Activated gamma-delta T cell (primary cell): ENCODE data around the gene PRDM2.
A peak's percentile ranks its signal among the peaks of the same experiment; 100 is the strongest.

Experiments
- DNase-seq: peaks from one replicate; lab custom pipeline; 2025; lab: John Stamatoyannopoulos, UW

The PRDM2 gene

GRCh38 chr1:13813398-13814012 is 113.5 kb downstream of the PRDM2 start:
- DNase-seq, result peak; percentile 24

- DNase-seq, result no peak
Observed at GRCh38 chr1:13814131-13814530, 114.1 kb downstream of the PRDM2 start.

GRCh38 chr1:13816016-13816760 is 116.2 kb downstream of the PRDM2 start:
- no peak for DNase-seq

- no peak for DNase-seq
Observed at GRCh38 chr1:13817906-13818305, 117.9 kb downstream of the PRDM2 start.

- no peak for DNase-seq
Observed at GRCh38 chr1:13818926-13819325, 118.9 kb downstream of the PRDM2 start.

GRCh38 chr1:13819642-13820041 is 119.7 kb downstream of the PRDM2 start:
- no peak for DNase-seq

GRCh38 chr1:13820055-13820454 is 120.1 kb downstream of the PRDM2 start:
- DNase-seq, result no peak

GRCh38 chr1:13820456-13820855 is 120.5 kb downstream of the PRDM2 start:
- DNase-seq, result no peak

- DNase-seq, result no peak
Observed at GRCh38 chr1:13823126-13823880, 123.3 kb downstream of the PRDM2 start.

- no peak for DNase-seq
Observed at GRCh38 chr1:13823936-13824335, 123.9 kb downstream of the PRDM2 start.

GRCh38 chr1:13824626-13825025 is 124.6 kb downstream of the PRDM2 start:
- no peak for DNase-seq

- DNase-seq, result no peak
Observed at GRCh38 chr1:13825033-13825432, 125.0 kb downstream of the PRDM2 start.

- no peak for DNase-seq
Observed at GRCh38 chr1:13826009-13826408, 126.0 kb downstream of the PRDM2 start.

GRCh38 chr1:13826591-13826990 is 126.6 kb downstream of the PRDM2 start:
- no peak for DNase-seq

- no peak for DNase-seq
Observed at GRCh38 chr1:13828454-13829151, 128.6 kb downstream of the PRDM2 start.

GRCh38 chr1:13829152-13829769 is 129.3 kb downstream of the PRDM2 start:
- no peak for DNase-seq

GRCh38 chr1:13830170-13830569 is 130.2 kb downstream of the PRDM2 start:
- no peak for DNase-seq

GRCh38 chr1:13830616-13831280 is 130.8 kb downstream of the PRDM2 start:
- no peak for DNase-seq

- no peak for DNase-seq
Observed at GRCh38 chr1:13832100-13832499, 132.1 kb downstream of the PRDM2 start.

- no peak for DNase-seq
Observed at GRCh38 chr1:13832536-13832935, 132.5 kb downstream of the PRDM2 start.

- DNase-seq, result no peak
Observed at GRCh38 chr1:13836136-13836535, 136.1 kb downstream of the PRDM2 start.
